A673 (cell line): ENCODE measurements around the gene ADAM11. TPM values are rescaled to one million over a fixed set of nuclear protein-coding genes. Genes with fewer than 3 reads are reported as not detected.
A peak's percentile ranks its signal among the peaks of the same experiment; 100 is the strongest.

Experiments
- BruUV-seq: library from RNA; stranded (reverse); fragments of 400-500 nt; replicated peaks from 2 replicates; lab custom pipeline; 2021; lab: Mats Ljungman, UMichigan
- CTCF ChIA-PET: fragments of 300-600 bp; sonication (Branson Sonifier 250); formaldehyde crosslinking; loops from one replicate; lab custom pipeline; 2022; ENCODE audit warnings: antibody characterized with exemption; lab: Charles Lee
- POLR2A ChIA-PET: fragments of 300-600 bp; sonication (Branson Sonifier 250); formaldehyde crosslinking; loops from one replicate; lab custom pipeline; 2022; ENCODE audit warnings: antibody characterized with exemption; ENCODE audit not compliant: low non-redundant PET; lab: Charles Lee
- DNase-seq: peaks from one replicate; pipeline ENCODE4 v3.0.0-alpha.2; 2015; ENCODE audit warnings: low spot score
- H3K27ac ChIP-seq: fragments of 200-600 bp; sonication (generic); 2 replicates; pipeline ENCODE4 v1.5.1; 2016; ENCODE audit warnings: mixed run types, low read depth, mild to moderate bottlenecking, mixed read lengths, antibody characterized with exemption, low read length; ENCODE audit not compliant: poor library complexity, severe bottlenecking
- H3K27me3 ChIP-seq: fragments of 200-600 bp; sonication (generic); replicated peaks from 2 replicates; pipeline ENCODE4 v1.6.1; 2017; ENCODE audit warnings: mixed run types, low read depth, mild to moderate bottlenecking, mixed read lengths, antibody characterized with exemption, low read length; ENCODE audit not compliant: insufficient read depth, poor library complexity
- H3K36me3 ChIP-seq: fragments of 200-600 bp; sonication (generic); 2 replicates; pipeline ENCODE4 v1.6.1; 2016; ENCODE audit warnings: mixed run types, mild to moderate bottlenecking, mixed read lengths, antibody characterized with exemption, low read length; ENCODE audit not compliant: insufficient read depth, poor library complexity, severe bottlenecking
- H3K4me1 ChIP-seq: fragments of 200-600 bp; sonication (generic); 2 replicates; pipeline ENCODE4 v1.6.1; 2017; ENCODE audit warnings: mixed run types, mild to moderate bottlenecking, mixed read lengths, antibody characterized with exemption, low read length; ENCODE audit not compliant: insufficient read depth, poor library complexity, severe bottlenecking
- H3K4me3 ChIP-seq: fragments of 200-600 bp; sonication (generic); 2 replicates; pipeline ENCODE4 v1.5.1; 2016; ENCODE audit warnings: low read depth, mixed run types, mild to moderate bottlenecking, mixed read lengths, low read length; ENCODE audit not compliant: poor library complexity, severe bottlenecking
- H3K9me3 ChIP-seq: fragments of 200-600 bp; sonication (generic); 2 replicates; pipeline ENCODE4 v1.6.1; 2016; ENCODE audit warnings: mixed run types, low read depth, mild to moderate bottlenecking, mixed read lengths, antibody characterized with exemption, low read length; ENCODE audit not compliant: poor library complexity, severe bottlenecking
- CTCF ChIP-seq: fragments of 300-800, 200-600 bp; sonication (generic); conservative IDR thresholded peaks from 2 replicates; pipeline ENCODE4 v1.5.1; 2017; ENCODE audit warnings: low read depth, mild to moderate bottlenecking, antibody characterized with exemption, low read length, moderate library complexity, mixed read lengths
- EZH2 ChIP-seq: fragments of 200-600 bp; sonication (generic); IDR thresholded peaks from 2 replicates; pipeline ENCODE4 v1.6.1; 2017; ENCODE audit warnings: borderline replicate concordance, low read depth, mild to moderate bottlenecking, mixed read lengths, antibody characterized with exemption, low read length; ENCODE audit not compliant: poor library complexity, severe bottlenecking
- intact Hi-C: fragments of 100-400 bp; cut with micrococcal nuclease; formaldehyde crosslinking; loops from one replicate; pipeline ENCODE4 v1.10.0; 2022; ENCODE audit not compliant: unreplicated experiment
- total RNA-seq: library from RNA; stranded (reverse); gene quantifications from 2 replicates; pipeline ENCODE4 v1.2.3, GENCODE V29; 2021

Gene ADAM11
- total RNA-seq, 1 experiment from 2014 or later = 0.17 TPM

GRCh38 chr17:44733753-44734152 is 25.0 kb upstream of the ADAM11 start:
- H3K27ac ChIP-seq = no peak overlapping the region
- intact Hi-C loops = no loop called here
- TF ChIP-seq EZH2 = no peak
- TF ChIP-seq CTCF = 0 out of 2 replicates have a peak, but pooled peaks have one; percentile 24
- no peaks in the 10 kb centered on the region for H3K36me3 ChIP-seq
- ChIA-PET POLR2A (no interaction called here), CTCF (no interaction called here)
- no peak overlapping the region for H3K4me3 ChIP-seq
- H3K4me1 ChIP-seq = no peaks in the 10 kb centered on the region
- DNase-seq = no peak
- no peaks in the 10 kb centered on the region for H3K9me3 ChIP-seq
- BruUV-seq = no TSS peak
- H3K27me3 ChIP-seq = no peaks in the 10 kb centered on the region

GRCh38 chr17:44734272-44734671 is 24.5 kb upstream of the ADAM11 start:
- Histone ChIP-seq H3K4me3 (no peak overlapping the region), H3K4me1 (no peaks in the 10 kb centered on the region), H3K36me3 (no peaks in the 10 kb centered on the region), H3K27ac (no peak overlapping the region), H3K9me3 (no peaks in the 10 kb centered on the region), H3K27me3 (no peaks in the 10 kb centered on the region)
- CTCF ChIA-PET = no interaction called here
- BruUV-seq = no TSS peak
- POLR2A ChIA-PET = no interaction called here
- TF ChIP-seq CTCF (no peak), EZH2 (no peak)
- intact Hi-C loops = no loop called here
- DNase-seq = no peak

GRCh38 chr17:44736551-44737240 is 22.1 kb upstream of the ADAM11 start:
- H3K4me3 ChIP-seq = no peak overlapping the region
- no peaks in the 10 kb centered on the region for H3K9me3 ChIP-seq
- intact Hi-C loops = no loop called here
- ChIA-PET CTCF (no interaction called here), POLR2A (interaction anchor here (0.6 kb wide), 1 partner anchor 1348 kb away, joined by 3 read pairs; no protein-coding TSS in a partner anchor)
- TF ChIP-seq EZH2 = no peak
- no peak for TF ChIP-seq CTCF
- no peak for DNase-seq
- H3K4me1 ChIP-seq = no peaks in the 10 kb centered on the region
- no peaks in the 10 kb centered on the region for H3K36me3 ChIP-seq
- BruUV-seq = no TSS peak
- no peak overlapping the region for H3K27ac ChIP-seq
- H3K27me3 ChIP-seq = no peaks in the 10 kb centered on the region
